ENCODE measurements around the gene TNFRSF21.

TNFRSF21 gene

GRCh38 chr6:47221565-47221964, 88.1 kb downstream of the TNFRSF21 start:
- H3K4me1 ChIP-seq (ENCODE audit: control insufficient read depth, insufficient read depth, low read length): no peaks in the 10 kb centered on the region
- H3K27ac ChIP-seq (ENCODE audit: low read length): no peak overlapping the region
- H3K27me3 ChIP-seq (ENCODE audit: control insufficient read depth in 1 of 2, insufficient read depth in 2 of 2, low read length in 2 of 2): no peaks in the 10 kb centered on the region
- H3K36me3 ChIP-seq (ENCODE audit: control insufficient read depth in 2 of 2, insufficient read depth in 2 of 2, low read length in 2 of 2): no peaks in the 10 kb centered on the region
- no peaks in the 10 kb centered on the region for H3K9me3 ChIP-seq (ENCODE audit: control insufficient read depth in 2 of 2, low read length in 2 of 2)
- no peak overlapping the region for H3K4me3 ChIP-seq (ENCODE audit: low read length in 2 of 2)
- no peak overlapping the region for H3K9ac ChIP-seq (ENCODE audit: low read length in 2 of 2)

DNA sequence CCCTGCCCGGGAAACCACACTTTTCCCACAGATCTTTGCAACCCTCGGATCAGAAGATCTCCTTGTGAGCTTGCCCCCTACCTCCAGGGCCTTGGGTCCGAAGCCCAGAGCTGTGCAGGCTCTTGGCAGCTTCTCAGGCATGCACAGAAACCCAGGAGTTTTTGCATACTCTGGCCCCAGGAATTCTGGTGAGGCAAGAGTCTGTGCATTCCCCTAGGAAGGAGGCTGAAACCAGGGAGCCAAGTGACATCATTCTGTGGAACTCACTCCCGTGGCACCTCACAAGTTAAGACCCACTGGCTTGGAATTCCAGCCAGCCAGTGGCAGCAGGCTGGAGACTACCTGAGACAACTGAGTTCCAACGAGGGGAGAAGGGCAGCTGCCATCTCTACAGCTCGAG, 100.1 kb downstream of the TNFRSF21 start:
- no peak overlapping the region for H3K4me3 ChIP-seq (ENCODE audit: low read length in 2 of 2)
- H3K27me3 ChIP-seq (ENCODE audit: control insufficient read depth in 1 of 2, insufficient read depth in 2 of 2, low read length in 2 of 2): no peaks in the 10 kb centered on the region
- peaks cover 0 to 4% of the 10 kb centered on the region in 2 donors for H3K9me3 ChIP-seq (ENCODE audit: control insufficient read depth in 2 of 2, low read length in 2 of 2)
- no peak overlapping the region for H3K27ac ChIP-seq (ENCODE audit: low read length)
- no peaks in the 10 kb centered on the region for H3K36me3 ChIP-seq (ENCODE audit: control insufficient read depth in 2 of 2, insufficient read depth in 2 of 2, low read length in 2 of 2)
- H3K9ac ChIP-seq (ENCODE audit: low read length in 2 of 2): no peak overlapping the region
- H3K4me1 ChIP-seq (ENCODE audit: control insufficient read depth, insufficient read depth, low read length): peaks cover 6% of the 10 kb centered on the region

GRCh38 chr6:47207261-47207660, 102.4 kb downstream of the TNFRSF21 start:
- Histone ChIP-seq H3K9ac (ENCODE audit: low read length in 2 of 2) (no peak overlapping the region), H3K27ac (ENCODE audit: low read length) (no peak overlapping the region), H3K27me3 (ENCODE audit: control insufficient read depth in 1 of 2, insufficient read depth in 2 of 2, low read length in 2 of 2) (no peaks in the 10 kb centered on the region), H3K4me1 (ENCODE audit: control insufficient read depth, insufficient read depth, low read length) (peaks cover 6% of the 10 kb centered on the region), H3K36me3 (ENCODE audit: control insufficient read depth in 2 of 2, insufficient read depth in 2 of 2, low read length in 2 of 2) (no peaks in the 10 kb centered on the region), H3K9me3 (ENCODE audit: control insufficient read depth in 2 of 2, low read length in 2 of 2) (peaks cover 0 to 4% of the 10 kb centered on the region in 2 donors), H3K4me3 (ENCODE audit: low read length in 2 of 2) (no peak overlapping the region)

GRCh38 chr6:47206626-47207025, 103.1 kb downstream of the TNFRSF21 start:
- Histone ChIP-seq H3K9me3 (ENCODE audit: control insufficient read depth in 2 of 2, low read length in 2 of 2) (peaks cover 0 to under 1% of the 10 kb centered on the region in 2 donors), H3K4me1 (ENCODE audit: control insufficient read depth, insufficient read depth, low read length) (peaks cover 6% of the 10 kb centered on the region), H3K27me3 (ENCODE audit: control insufficient read depth in 1 of 2, insufficient read depth in 2 of 2, low read length in 2 of 2) (no peaks in the 10 kb centered on the region), H3K36me3 (ENCODE audit: control insufficient read depth in 2 of 2, insufficient read depth in 2 of 2, low read length in 2 of 2) (no peaks in the 10 kb centered on the region), H3K4me3 (ENCODE audit: low read length in 2 of 2) (no peak overlapping the region), H3K9ac (ENCODE audit: low read length in 2 of 2) (no peak overlapping the region), H3K27ac (ENCODE audit: low read length) (no peak overlapping the region)

DNA sequence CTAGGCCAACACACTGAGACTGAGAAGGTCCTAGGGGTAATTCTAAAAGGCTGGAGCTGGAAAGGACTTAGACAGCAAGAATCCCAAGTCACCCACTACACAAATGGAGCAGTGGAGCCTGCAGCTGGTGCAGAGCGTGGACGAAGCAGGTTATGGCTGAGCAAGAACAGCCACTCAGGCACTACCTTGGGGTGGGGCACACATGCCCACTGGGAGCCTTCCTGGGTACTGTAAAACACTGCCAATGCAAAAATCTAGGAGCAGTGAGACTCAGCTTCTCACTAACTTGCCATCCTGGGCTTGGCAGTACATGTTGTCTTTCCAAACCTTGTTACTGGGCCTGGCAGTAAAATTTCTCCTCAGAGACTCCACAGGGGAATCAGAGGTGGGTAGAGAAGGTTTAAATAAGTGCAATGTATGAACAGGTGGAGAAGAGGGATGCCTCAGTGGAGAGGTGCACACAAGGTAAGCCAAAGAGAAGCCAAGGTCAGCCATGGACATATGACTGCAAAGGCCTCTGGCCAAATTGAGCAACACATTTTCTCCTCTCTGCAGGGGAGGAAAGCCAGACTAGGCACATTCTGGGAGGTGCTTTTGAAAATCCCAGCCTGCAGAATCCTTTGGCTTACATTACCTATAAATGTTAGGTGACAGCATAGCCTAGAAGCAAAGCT, 105.6 kb downstream of the TNFRSF21 start:
- H3K9ac ChIP-seq (ENCODE audit: low read length in 2 of 2): no peak overlapping the region
- H3K27ac ChIP-seq (ENCODE audit: low read length): no peak overlapping the region
- H3K27me3 ChIP-seq (ENCODE audit: control insufficient read depth in 1 of 2, insufficient read depth in 2 of 2, low read length in 2 of 2): no peaks in the 10 kb centered on the region
- H3K4me3 ChIP-seq (ENCODE audit: low read length in 2 of 2): no peak overlapping the region
- no peaks in the 10 kb centered on the region for H3K9me3 ChIP-seq (ENCODE audit: control insufficient read depth in 2 of 2, low read length in 2 of 2)
- no peaks in the 10 kb centered on the region for H3K36me3 ChIP-seq (ENCODE audit: control insufficient read depth in 2 of 2, insufficient read depth in 2 of 2, low read length in 2 of 2)
- H3K4me1 ChIP-seq (ENCODE audit: control insufficient read depth, insufficient read depth, low read length): peaks cover 6% of the 10 kb centered on the region

DNA sequence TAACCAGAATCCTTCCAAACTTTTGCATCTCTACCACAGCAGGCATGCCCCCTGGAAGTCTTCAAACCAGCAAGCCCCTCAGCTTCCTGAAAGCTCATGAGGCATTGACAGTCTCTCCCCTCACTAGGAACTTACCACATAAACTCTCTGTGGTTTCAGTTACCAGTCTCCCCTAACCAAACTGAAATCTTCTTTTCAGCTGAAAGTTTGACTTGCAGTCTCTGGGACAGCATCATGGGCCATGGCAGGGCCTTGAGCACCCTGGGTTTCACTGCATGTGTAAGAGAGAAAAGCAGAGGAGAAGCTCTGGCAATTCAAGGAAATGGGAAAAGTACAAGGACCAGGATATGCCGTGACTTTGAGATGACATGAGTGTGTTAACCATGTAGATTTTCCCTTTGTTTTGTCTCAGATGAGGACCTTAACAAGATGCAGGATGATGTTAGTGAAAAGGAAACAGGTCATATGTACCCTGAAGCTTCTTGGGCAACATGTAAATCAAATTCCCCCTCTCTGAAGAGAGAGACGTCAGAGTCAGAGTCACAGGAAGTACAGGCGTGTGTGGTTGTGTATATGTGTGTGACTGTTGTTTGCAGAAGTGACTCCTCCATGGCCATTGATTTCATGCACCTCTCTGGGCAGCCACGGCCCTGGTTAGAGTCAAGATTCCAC, 106.3 kb downstream of the TNFRSF21 start:
- H3K36me3 ChIP-seq (ENCODE audit: control insufficient read depth in 2 of 2, insufficient read depth in 2 of 2, low read length in 2 of 2): no peaks in the 10 kb centered on the region
- no peak overlapping the region for H3K27ac ChIP-seq (ENCODE audit: low read length)
- H3K4me3 ChIP-seq (ENCODE audit: low read length in 2 of 2): no peak overlapping the region
- H3K9ac ChIP-seq (ENCODE audit: low read length in 2 of 2): no peak overlapping the region
- no peaks in the 10 kb centered on the region for H3K9me3 ChIP-seq (ENCODE audit: control insufficient read depth in 2 of 2, low read length in 2 of 2)
- H3K27me3 ChIP-seq (ENCODE audit: control insufficient read depth in 1 of 2, insufficient read depth in 2 of 2, low read length in 2 of 2): no peaks in the 10 kb centered on the region
- peaks cover 6% of the 10 kb centered on the region for H3K4me1 ChIP-seq (ENCODE audit: control insufficient read depth, insufficient read depth, low read length)

DNA sequence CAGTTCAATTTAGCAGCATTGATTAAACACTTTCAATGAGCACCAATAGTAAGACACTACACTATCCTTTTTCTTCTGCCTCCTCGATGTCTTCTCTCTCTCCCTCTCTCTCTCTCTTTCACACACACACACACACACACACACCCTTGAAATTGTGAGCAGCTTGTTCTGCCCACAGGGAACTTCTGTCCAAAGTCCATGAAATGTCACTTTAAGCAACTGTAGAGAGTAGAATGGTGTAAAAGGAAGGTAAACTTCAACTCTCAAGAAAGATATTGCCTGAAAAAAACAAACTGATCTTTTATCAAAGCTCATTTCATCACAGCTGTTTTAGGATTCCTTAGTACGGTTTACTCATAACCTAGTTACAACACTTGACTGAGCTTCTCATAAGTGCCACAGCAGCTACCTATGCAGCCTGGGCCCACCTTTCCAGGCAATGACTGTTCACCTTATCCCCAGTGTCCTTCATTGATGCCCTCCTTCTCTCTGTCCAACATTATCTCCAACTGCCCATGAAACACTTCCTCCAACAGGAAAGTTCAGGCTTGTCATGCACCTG, 107.0 kb downstream of the TNFRSF21 start:
- Histone ChIP-seq H3K27ac (ENCODE audit: low read length) (no peak overlapping the region), H3K9ac (ENCODE audit: low read length in 2 of 2) (no peak overlapping the region), H3K4me3 (ENCODE audit: low read length in 2 of 2) (no peak overlapping the region), H3K9me3 (ENCODE audit: control insufficient read depth in 2 of 2, low read length in 2 of 2) (no peaks in the 10 kb centered on the region), H3K4me1 (ENCODE audit: control insufficient read depth, insufficient read depth, low read length) (peaks cover 3% of the 10 kb centered on the region), H3K27me3 (ENCODE audit: control insufficient read depth in 1 of 2, insufficient read depth in 2 of 2, low read length in 2 of 2) (no peaks in the 10 kb centered on the region), H3K36me3 (ENCODE audit: control insufficient read depth in 2 of 2, insufficient read depth in 2 of 2, low read length in 2 of 2) (no peaks in the 10 kb centered on the region)

DNA sequence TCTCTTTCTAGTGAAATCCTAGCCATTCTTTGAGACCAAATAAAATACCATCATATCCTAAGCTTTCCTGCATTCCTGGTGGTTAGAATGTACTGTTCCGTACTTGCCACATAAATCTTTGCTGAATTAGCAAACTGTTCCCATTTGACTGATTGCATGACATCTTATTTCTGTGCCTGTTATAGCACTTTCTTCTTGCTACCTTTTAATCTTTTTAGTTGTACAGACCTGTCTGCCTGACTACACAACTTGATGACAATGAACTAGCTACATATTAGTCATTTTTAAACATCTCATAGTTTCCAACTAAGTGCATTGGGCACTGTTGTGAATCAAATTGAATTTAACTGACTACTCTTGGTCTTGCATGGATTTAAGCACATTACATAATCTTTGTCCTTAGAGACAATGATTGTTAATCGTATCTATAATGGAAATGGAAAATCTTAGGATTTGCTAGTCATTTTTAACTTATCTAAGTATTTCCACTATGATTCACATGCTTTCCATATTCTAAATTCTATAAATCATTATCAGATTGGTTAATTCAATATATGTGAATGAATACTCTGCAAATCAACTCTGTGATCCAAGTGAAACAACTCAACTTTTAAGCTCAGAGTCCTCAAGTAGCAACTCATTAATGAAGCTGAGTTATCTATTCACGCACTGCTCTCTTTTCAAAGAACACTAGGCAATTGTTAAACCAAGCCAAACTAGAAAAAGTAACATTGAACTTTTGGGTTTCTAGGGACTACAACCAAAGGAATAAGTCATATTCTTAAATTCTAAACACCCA, 109.0 kb downstream of the TNFRSF21 start:
- Histone ChIP-seq H3K27me3 (ENCODE audit: control insufficient read depth in 1 of 2, insufficient read depth in 2 of 2, low read length in 2 of 2) (no peaks in the 10 kb centered on the region), H3K27ac (ENCODE audit: low read length) (no peak overlapping the region), H3K9me3 (ENCODE audit: control insufficient read depth in 2 of 2, low read length in 2 of 2) (no peaks in the 10 kb centered on the region), H3K9ac (ENCODE audit: low read length in 2 of 2) (no peak overlapping the region), H3K4me1 (ENCODE audit: control insufficient read depth, insufficient read depth, low read length) (peaks cover 6% of the 10 kb centered on the region), H3K36me3 (ENCODE audit: control insufficient read depth in 2 of 2, insufficient read depth in 2 of 2, low read length in 2 of 2) (no peaks in the 10 kb centered on the region), H3K4me3 (ENCODE audit: low read length in 2 of 2) (no peak overlapping the region)

DNA sequence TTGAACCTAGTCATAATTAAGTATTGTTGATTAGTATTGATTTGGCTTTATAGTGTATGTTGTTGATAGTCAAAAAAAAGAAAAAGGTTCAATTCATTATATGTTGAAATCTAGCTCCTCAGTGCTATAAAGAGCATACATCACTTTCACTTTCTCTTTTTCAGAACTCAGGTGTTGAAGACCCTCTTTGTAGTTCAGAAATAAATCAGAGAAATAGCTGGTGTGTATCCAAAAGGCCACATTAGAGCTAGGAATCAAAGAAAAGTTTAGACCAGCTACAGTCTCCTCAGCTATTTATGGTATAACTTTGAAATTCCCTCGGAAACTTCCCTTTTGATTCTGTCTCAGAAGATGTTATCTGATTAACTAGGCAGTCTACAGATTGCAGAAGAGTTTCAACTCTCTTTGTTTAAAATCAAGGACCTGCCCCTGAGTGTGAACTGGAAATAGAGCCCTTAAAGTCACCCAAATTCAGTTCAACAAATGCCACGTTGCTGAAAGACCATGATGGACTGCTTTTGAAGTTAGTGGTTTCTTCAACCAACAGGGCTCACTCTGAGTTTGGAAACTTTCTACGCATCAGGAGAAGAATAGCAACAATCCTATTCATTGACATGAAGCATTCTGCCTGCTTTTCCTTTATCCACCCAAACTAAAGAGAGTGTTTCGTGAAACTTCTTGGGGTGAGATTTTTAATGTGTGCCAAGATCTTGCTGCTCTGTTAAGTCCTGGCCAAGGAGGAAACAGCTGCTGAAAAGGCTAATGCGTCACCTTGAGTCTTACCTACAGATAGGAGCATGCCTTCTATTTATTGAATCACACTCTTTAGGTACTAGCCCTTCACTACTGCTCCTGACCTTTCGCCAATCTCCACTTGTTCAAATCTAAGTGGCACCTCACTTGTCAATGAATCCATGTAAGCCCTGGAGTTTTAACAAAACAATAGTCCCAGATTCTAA, 111.7 kb downstream of the TNFRSF21 start:
- H3K36me3 ChIP-seq (ENCODE audit: control insufficient read depth in 2 of 2, insufficient read depth in 2 of 2, low read length in 2 of 2): no peaks in the 10 kb centered on the region
- no peak overlapping the region for H3K4me3 ChIP-seq (ENCODE audit: low read length in 2 of 2)
- no peak overlapping the region for H3K9ac ChIP-seq (ENCODE audit: low read length in 2 of 2)
- no peaks in the 10 kb centered on the region for H3K27me3 ChIP-seq (ENCODE audit: control insufficient read depth in 1 of 2, insufficient read depth in 2 of 2, low read length in 2 of 2)
- H3K9me3 ChIP-seq (ENCODE audit: control insufficient read depth in 2 of 2, low read length in 2 of 2): no peaks in the 10 kb centered on the region
- no peak overlapping the region for H3K27ac ChIP-seq (ENCODE audit: low read length)
- peaks cover 21% of the 10 kb centered on the region for H3K4me1 ChIP-seq (ENCODE audit: control insufficient read depth, insufficient read depth, low read length)

DNA sequence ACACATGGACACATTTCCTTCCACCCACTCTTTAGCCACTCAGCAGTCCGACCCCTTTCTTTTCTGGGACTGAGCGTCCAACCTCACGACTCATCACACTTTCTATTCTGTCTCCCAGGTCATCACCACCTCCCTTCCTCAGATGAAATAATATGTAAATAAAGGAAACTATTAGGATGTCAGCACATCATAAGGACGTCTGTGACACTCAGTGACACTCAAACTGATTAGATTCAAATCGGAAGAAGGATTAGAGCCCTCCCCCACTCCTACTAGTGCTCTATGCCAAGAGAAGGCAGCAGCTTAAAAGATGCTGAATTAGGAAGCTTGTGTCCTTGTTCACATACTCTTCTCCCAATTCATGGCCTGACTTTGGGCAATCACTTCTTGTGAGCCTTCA, 113.6 kb downstream of the TNFRSF21 start:
- Histone ChIP-seq H3K9me3 (ENCODE audit: control insufficient read depth in 2 of 2, low read length in 2 of 2) (no peaks in the 10 kb centered on the region), H3K9ac (ENCODE audit: low read length in 2 of 2) (no peak overlapping the region), H3K27me3 (ENCODE audit: control insufficient read depth in 1 of 2, insufficient read depth in 2 of 2, low read length in 2 of 2) (no peaks in the 10 kb centered on the region), H3K36me3 (ENCODE audit: control insufficient read depth in 2 of 2, insufficient read depth in 2 of 2, low read length in 2 of 2) (no peaks in the 10 kb centered on the region), H3K4me3 (ENCODE audit: low read length in 2 of 2) (no peak overlapping the region), H3K4me1 (ENCODE audit: control insufficient read depth, insufficient read depth, low read length) (peaks cover 21% of the 10 kb centered on the region), H3K27ac (ENCODE audit: low read length) (no peak overlapping the region)
